ENCODE data around the gene CADPS2.

CADPS2 gene

DNA sequence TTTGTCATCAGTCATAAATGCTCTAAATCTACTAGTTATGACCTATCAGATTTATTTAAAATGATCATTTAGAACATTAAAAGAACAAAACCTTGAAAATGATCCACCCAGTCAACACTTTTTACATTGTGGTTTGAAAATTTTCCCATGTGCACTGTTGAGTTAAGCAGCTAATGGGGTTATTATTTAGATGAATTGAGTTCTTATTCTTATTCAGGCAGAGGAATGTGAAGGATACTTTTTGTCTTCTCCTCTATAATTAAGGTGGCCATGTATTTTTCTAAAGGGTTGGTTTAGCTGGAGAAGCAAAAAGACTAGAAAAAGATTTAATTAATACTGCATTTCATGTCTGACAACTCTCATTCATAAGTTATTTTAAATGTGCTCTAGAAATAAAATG lies 506.8 kb downstream of the CADPS2 start:
- TF ChIP-seq, protein P1, sequence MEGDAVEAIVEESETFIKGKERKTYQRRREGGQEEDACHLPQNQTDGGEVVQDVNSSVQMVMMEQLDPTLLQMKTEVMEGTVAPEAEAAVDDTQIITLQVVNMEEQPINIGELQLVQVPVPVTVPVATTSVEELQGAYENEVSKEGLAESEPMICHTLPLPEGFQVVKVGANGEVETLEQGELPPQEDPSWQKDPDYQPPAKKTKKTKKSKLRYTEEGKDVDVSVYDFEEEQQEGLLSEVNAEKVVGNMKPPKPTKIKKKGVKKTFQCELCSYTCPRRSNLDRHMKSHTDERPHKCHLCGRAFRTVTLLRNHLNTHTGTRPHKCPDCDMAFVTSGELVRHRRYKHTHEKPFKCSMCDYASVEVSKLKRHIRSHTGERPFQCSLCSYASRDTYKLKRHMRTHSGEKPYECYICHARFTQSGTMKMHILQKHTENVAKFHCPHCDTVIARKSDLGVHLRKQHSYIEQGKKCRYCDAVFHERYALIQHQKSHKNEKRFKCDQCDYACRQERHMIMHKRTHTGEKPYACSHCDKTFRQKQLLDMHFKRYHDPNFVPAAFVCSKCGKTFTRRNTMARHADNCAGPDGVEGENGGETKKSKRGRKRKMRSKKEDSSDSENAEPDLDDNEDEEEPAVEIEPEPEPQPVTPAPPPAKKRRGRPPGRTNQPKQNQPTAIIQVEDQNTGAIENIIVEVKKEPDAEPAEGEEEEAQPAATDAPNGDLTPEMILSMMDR (conservative IDR thresholded peaks at IDR 0.05; ENCODE audit: low read depth, low read length), result no peak
- DNase-seq (ENCODE audit: low read depth), result no peak
- H3K4me3 ChIP-seq (ENCODE audit: low read depth, low read length), result no peak overlapping the region

DNA sequence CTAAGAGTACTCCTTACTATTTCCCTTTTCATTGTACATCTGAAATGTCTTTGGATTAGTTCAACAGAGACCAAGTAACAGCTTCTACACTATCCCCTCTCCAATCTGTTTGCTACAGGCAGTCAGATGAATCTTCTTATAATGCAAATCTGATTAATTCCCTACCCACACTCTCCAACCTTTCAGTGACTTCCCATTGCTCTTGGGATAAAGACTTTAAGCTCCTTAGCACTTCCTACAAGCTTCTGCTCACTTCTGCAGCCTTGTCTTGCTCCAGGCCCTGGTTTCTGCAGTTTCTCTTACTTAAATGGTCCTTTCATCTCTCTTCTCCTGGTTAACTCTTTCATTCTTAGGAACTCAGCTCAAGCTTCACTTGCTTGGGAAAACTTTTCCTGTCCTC lies 516.5 kb downstream of the CADPS2 start:
- H3K4me3 ChIP-seq (ENCODE audit: low read depth, low read length), result no peak overlapping the region
- DNase-seq (ENCODE audit: low read depth), result no peak
- TF ChIP-seq, protein P1 (conservative IDR thresholded peaks at IDR 0.05; ENCODE audit: low read depth, low read length), result no peak

DNA sequence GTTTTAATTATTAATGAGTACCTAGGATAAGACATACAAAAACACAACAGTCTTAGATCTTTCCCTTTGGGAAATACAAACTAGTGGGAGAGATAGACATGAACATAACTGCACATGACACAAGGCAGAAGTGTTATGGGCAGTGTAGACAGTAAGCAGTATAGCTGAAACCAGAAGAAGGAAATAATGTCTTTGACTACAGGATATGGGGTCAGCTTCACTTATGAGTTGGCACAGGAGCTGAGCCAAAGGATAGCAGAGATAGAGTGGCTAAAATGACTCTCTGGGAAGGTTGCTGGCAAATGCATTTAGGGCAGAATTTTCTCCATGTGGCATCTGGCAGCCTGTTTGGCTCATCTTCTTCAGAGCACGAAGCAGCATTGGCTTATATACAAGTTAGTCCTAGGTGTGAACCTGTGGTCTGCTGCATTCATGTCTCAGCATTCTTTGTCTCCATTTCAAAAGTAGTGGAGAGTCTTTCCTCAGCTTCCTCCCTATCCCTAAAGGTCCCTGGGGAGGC lies 521.4 kb downstream of the CADPS2 start:
- TF ChIP-seq, protein P1 (conservative IDR thresholded peaks at IDR 0.05; ENCODE audit: low read depth, low read length), result no peak
- no peak for DNase-seq (ENCODE audit: low read depth)
- no peak overlapping the region for H3K4me3 ChIP-seq (ENCODE audit: low read depth, low read length)

DNA sequence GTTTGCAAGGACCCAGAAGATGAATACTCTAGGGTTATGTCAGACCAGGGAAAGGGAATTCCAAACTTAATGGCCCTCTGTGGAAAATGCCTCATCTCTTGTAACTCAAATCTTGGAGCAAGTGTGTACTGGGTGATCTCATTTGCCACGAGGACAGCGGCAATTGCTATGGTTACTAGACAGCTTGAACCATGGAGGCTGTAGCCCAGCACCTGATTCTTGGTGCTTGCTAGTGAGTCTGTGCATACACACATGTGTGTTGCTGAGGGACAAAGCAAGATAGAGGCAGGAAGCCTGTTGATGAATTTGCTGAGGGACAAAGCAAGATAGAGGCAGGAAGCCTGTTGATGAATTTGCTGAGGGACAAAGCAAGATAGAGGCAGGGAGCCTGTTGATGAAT lies 523.1 kb downstream of the CADPS2 start:
- TF ChIP-seq, protein P1 (conservative IDR thresholded peaks at IDR 0.05; ENCODE audit: low read depth, low read length), result no peak
- no peak for DNase-seq (ENCODE audit: low read depth)
- H3K4me3 ChIP-seq (ENCODE audit: low read depth, low read length), result no peak overlapping the region

DNA sequence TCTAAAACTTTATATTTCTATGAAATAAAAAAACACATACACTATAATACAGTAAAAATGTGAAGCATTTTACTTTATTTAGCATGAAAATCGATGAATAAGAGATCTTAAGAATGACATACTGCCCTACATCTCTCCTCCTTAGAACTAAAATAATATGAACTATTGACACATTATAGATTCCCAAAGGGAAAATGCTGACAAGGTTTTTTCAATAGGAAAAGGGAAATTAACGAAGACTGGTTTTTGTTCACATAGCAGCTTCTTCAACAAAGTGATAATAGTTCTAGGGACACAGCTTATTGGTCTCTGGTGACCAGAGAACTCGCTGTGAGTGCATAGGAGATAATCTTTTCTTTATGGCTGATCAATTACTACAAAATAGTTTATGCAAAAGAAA lies 523.8 kb downstream of the CADPS2 start:
- no peak for DNase-seq (ENCODE audit: low read depth)
- TF ChIP-seq, protein P1 (conservative IDR thresholded peaks at IDR 0.05; ENCODE audit: low read depth, low read length), result no peak
- H3K4me3 ChIP-seq (ENCODE audit: low read depth, low read length), result no peak overlapping the region

DNA sequence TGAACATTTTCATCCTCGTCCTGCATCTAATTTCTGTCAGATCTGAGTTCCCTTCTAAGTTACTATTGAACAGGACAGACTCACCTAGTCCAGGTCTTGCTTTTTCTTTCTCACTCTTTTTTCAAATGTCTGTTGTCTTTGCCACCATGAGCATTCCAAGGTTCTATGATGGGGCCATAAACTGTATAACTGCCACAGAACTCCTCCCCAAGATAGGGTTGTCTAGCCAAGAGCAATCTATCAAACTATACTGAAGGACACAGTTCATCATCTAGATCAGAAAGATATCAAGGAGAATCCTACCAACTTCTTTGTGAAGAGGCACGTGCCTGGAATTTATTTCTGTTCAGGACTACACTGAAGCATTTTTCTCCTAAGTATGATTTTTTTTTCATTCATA lies 531.6 kb downstream of the CADPS2 start:
- no peak overlapping the region for H3K4me3 ChIP-seq (ENCODE audit: low read depth, low read length)
- TF ChIP-seq, protein P1 (conservative IDR thresholded peaks at IDR 0.05; ENCODE audit: low read depth, low read length), result no peak
- DNase-seq (ENCODE audit: low read depth), result no peak

DNA sequence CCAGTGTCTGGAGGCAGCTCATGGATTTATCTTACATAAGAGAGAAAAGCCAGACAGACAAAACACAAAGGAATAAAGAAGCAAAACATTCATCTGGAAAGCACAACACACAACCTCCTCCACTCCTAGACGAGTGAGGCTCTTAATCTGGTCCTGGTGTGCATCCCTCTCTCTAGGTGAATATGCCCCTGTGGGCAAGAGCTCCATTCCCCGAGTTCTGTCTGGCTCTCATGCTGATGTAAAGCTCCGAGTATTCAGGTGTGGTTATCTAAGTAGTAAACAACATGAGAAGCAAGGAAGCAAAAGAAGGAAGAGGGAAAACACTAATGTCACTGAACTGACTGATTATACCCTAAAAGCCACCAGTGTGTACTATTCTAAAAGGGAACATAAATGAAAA lies 533.8 kb downstream of the CADPS2 start:
- H3K4me3 ChIP-seq (ENCODE audit: low read depth, low read length), result no peak overlapping the region
- no peak for DNase-seq (ENCODE audit: low read depth)
- TF ChIP-seq, protein P1 (conservative IDR thresholded peaks at IDR 0.05; ENCODE audit: low read depth, low read length), result no peak
